CD14-positive monocyte (primary cell): ENCODE data around the gene SPART. TPM values are rescaled to one million over a fixed set of nuclear protein-coding genes. Genes with fewer than 3 reads are reported as not detected.

ENCODE experiments used
- DNase-seq, 3 donors: peaks; one replicate each; pipeline ENCODE4 v3.0.0-alpha.2; 2011 to 2022
- H2AFZ ChIP-seq: 2 replicates; pipeline ENCODE4 v1.6.0; 2012; ENCODE audit warnings: mild to moderate bottlenecking, low read depth, low read length, inconsistent platforms; ENCODE audit not compliant: insufficient read depth, poor library complexity, severe bottlenecking
- H3K27ac ChIP-seq, 2 donors: 1 replicate in 1 of 2; 2 replicates in 1 of 2; pipeline ENCODE4 v1.5.1; 2012 to 2013; ENCODE audit warnings: low read length in 2 of 2, control low read depth in 1 of 2, inconsistent platforms in 1 of 2, low read depth in 1 of 2, mild to moderate bottlenecking in 1 of 2
- H3K27me3 ChIP-seq, 2 donors: one replicate each; pipeline versions ENCODE4 v1.6.0 to v1.6.1; 2011 to 2013; ENCODE audit warnings: low read length in 2 of 2; ENCODE audit not compliant: control insufficient read depth in 2 of 2, insufficient read depth in 2 of 2
- H3K36me3 ChIP-seq, 2 donors: replicated peaks in 1 of 2; 1 replicate in 1 of 2; 2 replicates in 1 of 2; pipeline versions ENCODE4 v1.5.1 to v1.6.1; 2012 to 2013; ENCODE audit warnings: low read length in 2 of 2, control low read depth in 1 of 2, inconsistent platforms in 1 of 2, mild to moderate bottlenecking in 1 of 2; ENCODE audit not compliant: insufficient read depth in 2 of 2, control insufficient read depth in 1 of 2
- H3K4me1 ChIP-seq, 2 donors: 1 replicate in 1 of 2; 2 replicates in 1 of 2; pipeline versions ENCODE4 v1.5.1 to v1.6.1; 2012 to 2013; ENCODE audit warnings: low read length in 2 of 2, control low read depth in 1 of 2, inconsistent platforms in 1 of 2, mild to moderate bottlenecking in 1 of 2, moderate library complexity in 1 of 2; ENCODE audit not compliant: insufficient read depth in 2 of 2, control insufficient read depth in 1 of 2
- H3K4me2 ChIP-seq: replicated peaks from 2 replicates; pipeline ENCODE3; 2012; ENCODE audit warnings: low read length, moderate library complexity, mild to moderate bottlenecking; ENCODE audit not compliant: poor library complexity, severe bottlenecking; ENCODE audit errors: extremely low read depth
- H3K4me3 ChIP-seq, 3 experiments: fragments of 200-600 bp in 1 of 3; sonication (generic) in 1 of 3; replicated peaks in 1 of 3; 1 replicate in 2 of 3; 2 replicates in 1 of 3; pipeline ENCODE4 v1.5.1; 2011 to 2013; ENCODE audit warnings: low read length in 3 of 3, mild to moderate bottlenecking in 3 of 3, control low read depth in 2 of 3, low read depth in 2 of 3, inconsistent platforms in 1 of 3, moderate library complexity in 1 of 3
- H3K79me2 ChIP-seq: 2 replicates; pipeline ENCODE4 v1.6.0; 2012; ENCODE audit warnings: mild to moderate bottlenecking, control low read depth, inconsistent platforms, low read length, moderate library complexity; ENCODE audit not compliant: insufficient read depth
- H3K9ac ChIP-seq: 2 replicates; pipeline ENCODE4 v1.6.0; 2017; ENCODE audit warnings: low read length, mild to moderate bottlenecking; ENCODE audit not compliant: insufficient read depth, poor library complexity, severe bottlenecking
- H3K9me3 ChIP-seq, 2 donors: replicated peaks in 1 of 2; 1 replicate in 1 of 2; 2 replicates in 1 of 2; pipeline versions ENCODE4 v1.5.1 to v1.6.1; 2012 to 2013; ENCODE audit warnings: low read length in 2 of 2, control low read depth in 1 of 2; ENCODE audit not compliant: control insufficient read depth in 1 of 2, insufficient read depth in 1 of 2
- H4K20me1 ChIP-seq: 2 replicates; pipeline ENCODE4 v1.6.0; 2012; ENCODE audit warnings: mild to moderate bottlenecking, low read length, control low read depth, moderate library complexity; ENCODE audit not compliant: insufficient read depth
- H3K27ac Mint-ChIP-seq, 7 donors: one replicate each; pipeline ENCODE4 v1.8.0; 2020; ENCODE audit warnings: mild to moderate bottlenecking in 7 of 7, mixed read lengths in 7 of 7, moderate library complexity in 6 of 7, inconsistent platforms in 2 of 7
- H3K27me3 Mint-ChIP-seq, 3 donors: one replicate each; pipeline ENCODE4 v1.8.0; 2021 to 2022; ENCODE audit warnings: low read depth in 3 of 3, mild to moderate bottlenecking in 3 of 3, mixed read lengths in 3 of 3, moderate library complexity in 3 of 3, inconsistent platforms in 1 of 3
- H3K36me3 Mint-ChIP-seq, 2 donors: one replicate each; pipeline ENCODE4 v1.8.0; 2020; ENCODE audit warnings: mixed read lengths in 2 of 2, inconsistent platforms in 1 of 2, mild to moderate bottlenecking in 1 of 2
- H3K4me1 Mint-ChIP-seq: one replicate; pipeline ENCODE4 v1.8.0; 2020; ENCODE audit warnings: mild to moderate bottlenecking, mixed read lengths
- H3K4me3 Mint-ChIP-seq, 2 donors: one replicate each; pipeline ENCODE4 v1.8.0; 2020; ENCODE audit warnings: mild to moderate bottlenecking in 2 of 2, mixed read lengths in 2 of 2, moderate library complexity in 1 of 2
- H3K9me3 Mint-ChIP-seq, 7 donors: one replicate each; pipeline ENCODE4 v1.8.0; 2020 to 2022; ENCODE audit warnings: mixed read lengths in 7 of 7, mild to moderate bottlenecking in 6 of 7, moderate library complexity in 6 of 7, inconsistent platforms in 2 of 7
- CTCF ChIP-seq: fragments of 200-600 bp; IDR thresholded peaks from one replicate; pipeline ENCODE4 v1.8.0; 2022; ENCODE audit warnings: antibody characterized with exemption, mild to moderate bottlenecking
- WGBS: methylation state at CpG from one replicate; pipeline ENCODE4 v1.1.5; 2013; ENCODE audit warnings: missing lambda C conversion rate; ENCODE audit not compliant: insufficient coverage; 5-methylcytosine and 5-hydroxymethylcytosine counted together
- intact Hi-C, 2 donors: fragments of 100-400 bp; cut with micrococcal nuclease; formaldehyde crosslinking; loops; one replicate each; pipeline versions ENCODE4 v1.15.0 to v1.15.1; 2023
- polyA plus RNA-seq, 3 donors: library from polyadenylated mRNA; depleted of rRNA in 1 of 3; unstranded in 2 of 3; stranded (reverse) in 1 of 3; fragments of 300-500 nt in 2 of 3; fragments of >200 nt in 1 of 3; fragmentation: Illumina TruSeq in 2 of 3; gene quantifications; 1 replicate in 2 of 3; 2 replicates in 1 of 3; pipeline ENCODE4 v1.2.3, GENCODE V29; 2012 to 2021

The SPART gene
- polyA plus RNA-seq, 3 donors: 24.4 to 37.0 (median 29.8) TPM

GRCh38 chr13:36345438-36346221, 564 bp downstream of the SPART start:
- no peak for TF ChIP-seq CTCF
- H3K4me3 Mint-ChIP-seq: peak overlapping the region; percentile 89 to 94
- peaks cover 32 to 41% of the 10 kb centered on the region in 2 donors for H3K4me1 ChIP-seq
- H3K27ac ChIP-seq: peak overlapping the region; percentile 95 to 100
- no peaks in the 10 kb centered on the region for H4K20me1 ChIP-seq
- no peaks in the 10 kb centered on the region for H3K27me3 Mint-ChIP-seq
- H3K36me3 Mint-ChIP-seq: peaks cover 0 to 2% of the 10 kb centered on the region in 2 donors
- H3K9ac ChIP-seq: peak overlapping the region; percentile 95
- H3K9me3 ChIP-seq: no peaks in the 10 kb centered on the region
- H3K4me1 Mint-ChIP-seq: peaks cover 41% of the 10 kb centered on the region
- intact Hi-C loops: loop anchor here in 1 of 2 donors (5.0 kb wide), 3 partner anchors 392 to 657 kb away; partner anchors contain the start of genes EXOSC8 and RFXAP
- peak overlapping the region; percentile 43 for H2AFZ ChIP-seq
- 0% methylated on average over 13 of the region's 50 CpGs for WGBS
- peak overlapping the region; percentile 99 to 100 (median 99) for H3K27ac Mint-ChIP-seq
- no peaks in the 10 kb centered on the region for H3K27me3 ChIP-seq
- H3K4me2 ChIP-seq: peak overlapping the region; percentile 68
- peaks cover 51% of the 10 kb centered on the region for H3K79me2 ChIP-seq
- H3K36me3 ChIP-seq: no peaks in the 10 kb centered on the region
- DNase-seq: peak; percentile 82 to 92 (median 83)
- H3K9me3 Mint-ChIP-seq: no peaks in the 10 kb centered on the region
- peak overlapping the region; percentile 72 to 98 (median 90) for H3K4me3 ChIP-seq

GRCh38 chr13:36344886-36345437, 1.2 kb downstream of the SPART start:
- TF ChIP-seq CTCF: no peak
- no peaks in the 10 kb centered on the region for H3K27me3 ChIP-seq
- Mint-ChIP-seq H3K27ac (peak overlapping the region; percentile 99 to 100 (median 99)), H3K36me3 (peaks cover 0 to 2% of the 10 kb centered on the region in 2 donors), H3K4me1 (peaks cover 41% of the 10 kb centered on the region), H3K9me3 (no peaks in the 10 kb centered on the region), H3K4me3 (peak overlapping the region; percentile 89 to 94), H3K27me3 (no peaks in the 10 kb centered on the region)
- no peak for DNase-seq
- intact Hi-C loops: loop anchor here in 1 of 2 donors (1.0 to 5.0 kb wide), 4 partner anchors 11 to 657 kb away; partner anchors contain the start of genes EXOSC8 and RFXAP
- H3K9ac ChIP-seq: peak overlapping the region; percentile 95
- H3K4me1 ChIP-seq: peaks cover 32 to 41% of the 10 kb centered on the region in 2 donors
- peak overlapping the region; percentile 68 for H3K4me2 ChIP-seq
- H3K4me3 ChIP-seq: peak overlapping the region; percentile 72 to 98 (median 90)
- 4% methylated on average over 10 of the region's 14 CpGs for WGBS
- H3K9me3 ChIP-seq: no peaks in the 10 kb centered on the region
- peak overlapping the region; percentile 20 for H2AFZ ChIP-seq
- no peaks in the 10 kb centered on the region for H4K20me1 ChIP-seq
- H3K36me3 ChIP-seq: no peaks in the 10 kb centered on the region
- H3K27ac ChIP-seq: peak overlapping the region; percentile 95 to 100
- peaks cover 57% of the 10 kb centered on the region for H3K79me2 ChIP-seq
